IMR-90 (cell line): ENCODE data around the gene IL17C. TPM values are rescaled to one million over a fixed set of nuclear protein-coding genes. Genes with fewer than 3 reads are reported as not detected.

Experiments
- ATAC-seq: fragments of 200-7000 bp; cut with Tn5 transposase; 2 replicates; pipeline ENCODE4 v1.9.1; 2020; ENCODE audit warnings: low read depth, mild to moderate bottlenecking, moderate library complexity
- BruUV-seq: library from RNA; stranded (reverse); fragments of 400-500 nt; replicated peaks from 2 replicates; lab custom pipeline; 2021; lab: Mats Ljungman, UMichigan
- CTCF ChIA-PET: fragments of 300-600 bp; formaldehyde crosslinking; extraction: SDS; loops from one replicate; lab custom pipeline; 2021; ENCODE audit warnings: antibody characterized with exemption; lab: Yijun Ruan, JAX
- POLR2A ChIA-PET: fragments of 300-600 bp; sonication (Branson Sonifier 250); formaldehyde crosslinking; loops from one replicate; lab custom pipeline; 2022; ENCODE audit warnings: antibody characterized with exemption; ENCODE audit not compliant: unreplicated experiment; lab: Charles Lee
- DNase-seq: peaks from one replicate; pipeline ENCODE4 v3.0.0; 2013
- H2AFZ ChIP-seq: replicated peaks from 2 replicates; pipeline ENCODE3; 2013; ENCODE audit warnings: low read length, mild to moderate bottlenecking; ENCODE audit not compliant: poor library complexity
- H2AK5ac ChIP-seq: 2 replicates; pipeline ENCODE4 v1.6.1; 2013; ENCODE audit warnings: low read depth, low read length, inconsistent platforms
- H2AK9ac ChIP-seq: replicated peaks from 2 replicates; pipeline ENCODE3; 2013; ENCODE audit warnings: mild to moderate bottlenecking, low read depth, low read length, moderate library complexity; ENCODE audit not compliant: poor library complexity
- H2BK120ac ChIP-seq: 2 replicates; pipeline ENCODE4 v1.6.1; 2013; ENCODE audit warnings: low read depth, low read length, inconsistent platforms
- H2BK15ac ChIP-seq: 3 replicates; pipeline ENCODE4 v1.6.1; 2013; ENCODE audit warnings: low read depth, low read length, inconsistent platforms
- H2BK20ac ChIP-seq: 2 replicates; pipeline ENCODE4 v1.6.1; 2013; ENCODE audit warnings: low read depth, mild to moderate bottlenecking, inconsistent platforms, low read length, moderate library complexity
- H2BK5ac ChIP-seq: 2 replicates; pipeline ENCODE4 v1.6.1; 2013; ENCODE audit warnings: mild to moderate bottlenecking, low read depth, low read length, inconsistent platforms; ENCODE audit not compliant: poor library complexity, severe bottlenecking
- H3K14ac ChIP-seq: replicated peaks from 2 replicates; pipeline ENCODE4 v1.6.1; 2013; ENCODE audit warnings: low read depth, low read length, inconsistent platforms
- H3K18ac ChIP-seq: 2 replicates; pipeline ENCODE4 v1.6.1; 2013; ENCODE audit warnings: low read depth, low read length, control low read depth
- H3K23ac ChIP-seq: 2 replicates; pipeline ENCODE4 v1.6.1; 2013; ENCODE audit warnings: low read depth, low read length, inconsistent platforms
- H3K27ac ChIP-seq: 2 replicates; pipeline ENCODE4 v1.5.1; 2013; ENCODE audit warnings: mild to moderate bottlenecking, control low read depth, low read length; ENCODE audit not compliant: insufficient read depth
- H3K27me3 ChIP-seq: 2 replicates; pipeline ENCODE4 v1.6.1; 2013; ENCODE audit warnings: low read length; ENCODE audit not compliant: control insufficient read depth, insufficient read depth
- H3K36me3 ChIP-seq: 2 replicates; pipeline ENCODE4 v1.6.1; 2013; ENCODE audit warnings: low read length, mixed read lengths; ENCODE audit not compliant: control insufficient read depth, insufficient read depth
- H3K4ac ChIP-seq: 2 replicates; pipeline ENCODE4 v1.6.1; 2013; ENCODE audit warnings: low read depth, low read length, inconsistent platforms
- H3K4me1 ChIP-seq: 2 replicates; pipeline ENCODE4 v1.6.1; 2013; ENCODE audit warnings: low read length, mixed read lengths; ENCODE audit not compliant: control insufficient read depth, insufficient read depth
- H3K4me2 ChIP-seq: 2 replicates; pipeline ENCODE4 v1.6.1; 2013; ENCODE audit warnings: low read depth, mild to moderate bottlenecking, control low read depth, low read length, moderate library complexity
- H3K4me3 ChIP-seq: 2 replicates; pipeline ENCODE4 v1.5.1; 2013; ENCODE audit warnings: low read depth, mild to moderate bottlenecking, control low read depth, low read length, moderate library complexity; ENCODE audit not compliant: insufficient read depth
- H3K56ac ChIP-seq: 2 replicates; pipeline ENCODE4 v1.6.1; 2013; ENCODE audit warnings: low read length, inconsistent platforms; ENCODE audit not compliant: insufficient read depth; ENCODE audit errors: extremely low read depth
- H3K79me1 ChIP-seq, 2 experiments: 2 replicates each; pipeline ENCODE4 v1.6.1; 2013; ENCODE audit warnings: low read length in 2 of 2, inconsistent platforms in 1 of 2, low read depth in 1 of 2
- H3K9ac ChIP-seq: 2 replicates; pipeline ENCODE4 v1.6.1; 2013; ENCODE audit warnings: low read depth, low read length, control low read depth
- H3K9me1 ChIP-seq: 2 replicates; pipeline ENCODE4 v1.6.1; 2013; ENCODE audit warnings: low read length, inconsistent platforms; ENCODE audit not compliant: insufficient read depth
- H3K9me3 ChIP-seq: 2 replicates; pipeline ENCODE4 v1.6.1; 2013; ENCODE audit warnings: low read length; ENCODE audit not compliant: control insufficient read depth, insufficient read depth
- H4K20me1 ChIP-seq: 2 replicates; pipeline ENCODE4 v1.6.1; 2013; ENCODE audit warnings: low read length, inconsistent platforms; ENCODE audit not compliant: insufficient read depth
- H4K5ac ChIP-seq: 2 replicates; pipeline ENCODE4 v1.6.1; 2013; ENCODE audit warnings: mild to moderate bottlenecking, low read depth, low read length, control low read depth
- H4K8ac ChIP-seq, 2 experiments: 2 replicates each; pipeline ENCODE4 v1.6.1; 2013; ENCODE audit warnings: low read depth in 2 of 2, low read length in 2 of 2, control low read depth in 1 of 2, inconsistent platforms in 1 of 2
- H4K91ac ChIP-seq: 2 replicates; pipeline ENCODE4 v1.6.1; 2013; ENCODE audit warnings: low read depth, low read length, inconsistent platforms; ENCODE audit not compliant: insufficient read depth
- BHLHE40 ChIP-seq: fragments of 150-350 bp; IDR thresholded peaks from 2 replicates; pipeline ENCODE4 v1.6.1; 2016; ENCODE audit warnings: mild to moderate bottlenecking, low read depth, low read length
- CEBPB ChIP-seq: IDR thresholded peaks from 2 replicates; pipeline ENCODE4 v1.6.1; 2012; ENCODE audit warnings: low read depth, low read length, improper control_type of control experiment
- CHD1 ChIP-seq: IDR thresholded peaks from 2 replicates; pipeline ENCODE4 v1.6.1; 2012; ENCODE audit warnings: low read depth, low read length, improper control_type of control experiment
- ELK1 ChIP-seq: fragments of 150-350 bp; IDR thresholded peaks from 2 replicates; pipeline ENCODE4 v1.6.1; 2016; ENCODE audit warnings: low read depth, mild to moderate bottlenecking, low read length, moderate library complexity, borderline replicate concordance
- MAZ ChIP-seq: IDR thresholded peaks from 2 replicates; pipeline ENCODE4 v1.6.1; 2012; ENCODE audit warnings: low read depth, mild to moderate bottlenecking, low read length, improper control_type of control experiment, moderate library complexity, borderline replicate concordance
- MXI1 ChIP-seq: IDR thresholded peaks from 2 replicates; pipeline ENCODE4 v1.6.1; 2012; ENCODE audit warnings: low read depth, mild to moderate bottlenecking, low read length, moderate library complexity, borderline replicate concordance
- NFE2L2 ChIP-seq: fragments of 150-350 bp; IDR thresholded peaks from 2 replicates; pipeline ENCODE4 v1.6.1; 2016; ENCODE audit warnings: low read depth, mild to moderate bottlenecking, low read length
- POLR2A ChIP-seq: IDR thresholded peaks from 2 replicates; pipeline ENCODE4 v1.6.1; 2012; ENCODE audit warnings: mild to moderate bottlenecking, low read depth, low read length
- RAD21 ChIP-seq: IDR thresholded peaks from 2 replicates; pipeline ENCODE4 v1.6.1; 2012; ENCODE audit warnings: low read length, improper control_type of control experiment
- RFX5 ChIP-seq: IDR thresholded peaks from 2 replicates; pipeline ENCODE4 v1.8.0; 2012; ENCODE audit warnings: low read depth, mild to moderate bottlenecking, low read length, moderate library complexity
- SMC3 ChIP-seq: fragments of 150-350 bp; IDR thresholded peaks from 2 replicates; pipeline ENCODE4 v1.6.1; 2016; ENCODE audit warnings: low read depth, mild to moderate bottlenecking, antibody characterized with exemption, low read length, moderate library complexity
- USF2 ChIP-seq: fragments of 150-350 bp; IDR thresholded peaks from 2 replicates; pipeline ENCODE4 v1.6.1; 2017; ENCODE audit warnings: mild to moderate bottlenecking, antibody characterized with exemption, low read length, low read depth
- WGBS, 2 experiments: methylation state at CpG; one replicate each; pipeline versions ENCODE4 v1.1.5 to v1.1.7; 2013; ENCODE audit warnings: missing lambda C conversion rate in 2 of 2; ENCODE audit not compliant: insufficient read length in 1 of 2; ENCODE audit errors: extremely low coverage in 2 of 2; 5-methylcytosine and 5-hydroxymethylcytosine counted together
- dilution Hi-C: fragments of 300-500 bp; cut with HindIII; formaldehyde crosslinking; loops from one replicate; pipeline ENCODE4 v1.14.3; 2018; ENCODE audit warnings: low sequenced_read_pairs; ENCODE audit not compliant: unreplicated experiment
- in situ Hi-C: fragments of 300-500 bp; cut with MboI; formaldehyde crosslinking; loops from 3 replicates; pipeline ENCODE4 v1.14.3; 2019; ENCODE audit warnings: low sequenced_read_pairs, inconsistent platforms, mixed read lengths
- intact Hi-C: fragments of 100-400 bp; cut with micrococcal nuclease; formaldehyde crosslinking; loops from 2 replicates; pipeline ENCODE4 v1.10.0; 2022
- polyA plus RNA-seq, 3 experiments: library from polyadenylated mRNA; depleted of rRNA; stranded (reverse); fragments of >200 nt; gene quantifications; 2 replicates each; pipeline ENCODE4 v1.2.3, GENCODE V29; 2012; ENCODE audit warnings: low replicate concordance in 1 of 3
- total RNA-seq: library from RNA; depleted of rRNA; stranded (reverse); fragments of >200 nt; gene quantifications from 2 replicates; pipeline ENCODE4 v1.2.3, GENCODE V29; 2012
- TF ChIP-seq, protein P1 (sequence below): conservative IDR thresholded peaks from 2 replicates; pipeline ENCODE4 v1.5.1; 2012; ENCODE audit warnings: mild to moderate bottlenecking, low read depth, low read length, improper control_type of control experiment

IL17C gene
- total and polyA plus RNA-seq, 2 of the 4 experiments (the other 2 are of a cell fraction) = 0.09 TPM; not detected in 1

- Histone ChIP-seq H3K27ac (peak within 1 kb of the TSS; percentile 75), H2BK20ac (no peak within 1 kb of the TSS), H2BK5ac (peak within 1 kb of the TSS; percentile 75), H2AK9ac (peak within 1 kb of the TSS; percentile 95), H2BK15ac (no peak within 1 kb of the TSS), H2AFZ (peak within 1 kb of the TSS; percentile 99), H3K4me3 (peak within 1 kb of the TSS; percentile 91), H4K91ac (peak within 1 kb of the TSS; percentile 69; the same call in 1 of the 2 replicates), H3K56ac (peak within 1 kb of the TSS; percentile 48; the same call in 1 of the 2 replicates), H3K4ac (peak within 1 kb of the TSS; percentile 80), H3K23ac (peak within 1 kb of the TSS; percentile 54; the same call in 1 of the 2 replicates), H3K27me3 (no peaks in the 10 kb centered on the region), H3K4me2 (peak within 1 kb of the TSS; percentile 88), H4K20me1 (0 out of 2 replicates have a peak, but pooled peaks cover 5% of the 10 kb centered on the region), H3K18ac (no peak within 1 kb of the TSS; the same call in 1 of the 2 replicates), H3K14ac (peak within 1 kb of the TSS; percentile 71), H3K79me1 (peaks cover 16 to 41% of the 10 kb centered on the region in 2 experiments), H3K9me1 (no peaks in the 10 kb centered on the region), H2BK120ac (no peak within 1 kb of the TSS), H4K8ac (peak within 1 kb of the TSS in 1 of 2 experiments; percentile 77; a peak in 1 of 4 replicates), H4K5ac (peak within 1 kb of the TSS; percentile 53; the same call in 1 of the 2 replicates), H3K9ac (peak within 1 kb of the TSS; percentile 77), H3K9me3 (no peaks in the 10 kb centered on the region), H3K4me1 (no peaks in the 10 kb centered on the region), H2AK5ac (peak within 1 kb of the TSS; percentile 57), H3K36me3 (no peaks in the 10 kb centered on the region; the same call in 1 of the 2 replicates)
- CTCF ChIA-PET = interaction anchor here (1.4 kb wide), 1 partner anchor 9 kb away, joined by 4 read pairs; no protein-coding TSS in a partner anchor
- BruUV-seq = no TSS peak
- in situ Hi-C loops = no loop called here
- dilution Hi-C loops = no loop called here
- WGBS, 2 experiments = 0% methylated on average over 42 of the region's 88 CpGs; no CpG with 5 or more reads in 1 of the 2 experiments
- intact Hi-C loops = loop anchor here (1.0 kb wide), 1 partner anchor 22 kb away; no protein-coding TSS in a partner anchor
- ATAC-seq (peak; percentile 98), DNase-seq (peak; percentile 97)
- POLR2A ChIA-PET = no interaction called here
- TF ChIP-seq USF2 (peak; percentile 71), NFE2L2 (no peak), SMC3 (no peak), POLR2A (peak; percentile 92), BHLHE40 (0 out of 2 replicates have a peak, but pooled peaks have one; percentile 38), MAZ (peak; percentile 69; the same call in 1 of the 2 replicates), RAD21 (no peak), RFX5 (peak; percentile 69), CHD1 (0 out of 2 replicates have a peak, but pooled peaks have one; percentile 74), ELK1 (no peak), CEBPB (no peak), MXI1 (peak; percentile 29; the same call in 1 of the 2 replicates)
- TF ChIP-seq, protein P1, sequence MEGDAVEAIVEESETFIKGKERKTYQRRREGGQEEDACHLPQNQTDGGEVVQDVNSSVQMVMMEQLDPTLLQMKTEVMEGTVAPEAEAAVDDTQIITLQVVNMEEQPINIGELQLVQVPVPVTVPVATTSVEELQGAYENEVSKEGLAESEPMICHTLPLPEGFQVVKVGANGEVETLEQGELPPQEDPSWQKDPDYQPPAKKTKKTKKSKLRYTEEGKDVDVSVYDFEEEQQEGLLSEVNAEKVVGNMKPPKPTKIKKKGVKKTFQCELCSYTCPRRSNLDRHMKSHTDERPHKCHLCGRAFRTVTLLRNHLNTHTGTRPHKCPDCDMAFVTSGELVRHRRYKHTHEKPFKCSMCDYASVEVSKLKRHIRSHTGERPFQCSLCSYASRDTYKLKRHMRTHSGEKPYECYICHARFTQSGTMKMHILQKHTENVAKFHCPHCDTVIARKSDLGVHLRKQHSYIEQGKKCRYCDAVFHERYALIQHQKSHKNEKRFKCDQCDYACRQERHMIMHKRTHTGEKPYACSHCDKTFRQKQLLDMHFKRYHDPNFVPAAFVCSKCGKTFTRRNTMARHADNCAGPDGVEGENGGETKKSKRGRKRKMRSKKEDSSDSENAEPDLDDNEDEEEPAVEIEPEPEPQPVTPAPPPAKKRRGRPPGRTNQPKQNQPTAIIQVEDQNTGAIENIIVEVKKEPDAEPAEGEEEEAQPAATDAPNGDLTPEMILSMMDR = 0 out of 2 replicates have a peak, but pooled peaks have one; percentile 9
Observed at GRCh38 chr16:88662843-88663606, 24.7 kb downstream of the IL17C start, which contains the start of gene MVD. MVD (minus strand) TSS chr16:88663091; CDS start chr16:88663080, 11 bp downstream.
